Loucy (cell line): Measurements from ENCODE around the gene MUC5AC.

Source experiments
- H2AFZ ChIP-seq: fragments of 200-600 bp; sonication (generic); 2 replicates; pipeline ENCODE4 v1.6.0; 2016; ENCODE audit warnings: antibody characterized with exemption, mild to moderate bottlenecking, low read length, moderate library complexity
- H3F3A ChIP-seq: fragments of 200-600 bp; 2 replicates; pipeline ENCODE4 v1.6.0; 2016; ENCODE audit warnings: antibody characterized with exemption, low read depth, mild to moderate bottlenecking
- H3K27me3 ChIP-seq: fragments of 200-600 bp; sonication (generic); 2 replicates; pipeline ENCODE4 v1.6.1; 2014; ENCODE audit warnings: low read length, mild to moderate bottlenecking; ENCODE audit not compliant: insufficient read depth, poor library complexity, severe bottlenecking
- H3K36me3 ChIP-seq: fragments of 200-600 bp; sonication (generic); 2 replicates; pipeline ENCODE4 v1.6.1; 2016; ENCODE audit warnings: low read length; ENCODE audit not compliant: insufficient read depth
- H3K4me1 ChIP-seq: fragments of 200-600 bp; sonication (generic); 2 replicates; pipeline ENCODE4 v1.5.1; 2014; ENCODE audit warnings: low read length, mild to moderate bottlenecking; ENCODE audit not compliant: insufficient read depth, poor library complexity, severe bottlenecking
- H3K4me2 ChIP-seq: fragments of 200-600 bp; sonication (generic); 2 replicates; pipeline ENCODE4 v1.6.0; 2014; ENCODE audit warnings: antibody characterized with exemption, low read length, low read depth, mild to moderate bottlenecking; ENCODE audit not compliant: poor library complexity, severe bottlenecking
- H3K4me3 ChIP-seq: fragments of 200-600 bp; sonication (generic); 2 replicates; pipeline ENCODE4 v1.5.1; 2014; ENCODE audit warnings: low read length, mild to moderate bottlenecking, mixed read lengths; ENCODE audit not compliant: poor library complexity, severe bottlenecking
- H3K79me2 ChIP-seq: fragments of 200-600 bp; sonication (generic); 2 replicates; pipeline ENCODE4 v1.6.1; 2014; ENCODE audit warnings: low read length; ENCODE audit not compliant: insufficient read depth
- H3K9ac ChIP-seq: fragments of 200-600 bp; sonication (generic); 2 replicates; pipeline ENCODE4 v1.6.0; 2014; ENCODE audit warnings: mild to moderate bottlenecking, low read depth, low read length, moderate library complexity; ENCODE audit not compliant: poor library complexity, severe bottlenecking
- H3K9me2 ChIP-seq: fragments of 200-600 bp; sonication (generic); replicated peaks from 2 replicates; pipeline ENCODE4 v1.6.1; 2016; ENCODE audit warnings: low read depth, low read length, mixed read lengths
- H3K9me3 ChIP-seq: fragments of 200-600 bp; sonication (generic); 2 replicates; pipeline ENCODE4 v1.6.1; 2014; ENCODE audit warnings: mild to moderate bottlenecking, antibody characterized with exemption, low read length, low read depth; ENCODE audit not compliant: insufficient read depth
- H4K20me1 ChIP-seq: fragments of 200-600 bp; sonication (generic); 2 replicates; pipeline ENCODE4 v1.6.0; 2014; ENCODE audit warnings: antibody characterized with exemption, low read length, mild to moderate bottlenecking; ENCODE audit not compliant: insufficient read depth, poor library complexity, severe bottlenecking
- CTCF ChIP-seq: fragments of 200-600 bp; sonication (generic); conservative IDR thresholded peaks from 2 replicates; pipeline ENCODE4 v1.5.1; 2014; ENCODE audit warnings: mild to moderate bottlenecking, antibody characterized with exemption, low read length
- EZH2phosphoT487 ChIP-seq: fragments of 200-600 bp; IDR thresholded peaks from 2 replicates; pipeline ENCODE4 v1.6.1; 2018; ENCODE audit warnings: antibody characterized with exemption, mild to moderate bottlenecking, moderate library complexity, borderline replicate concordance

MUC5AC gene

DNA sequence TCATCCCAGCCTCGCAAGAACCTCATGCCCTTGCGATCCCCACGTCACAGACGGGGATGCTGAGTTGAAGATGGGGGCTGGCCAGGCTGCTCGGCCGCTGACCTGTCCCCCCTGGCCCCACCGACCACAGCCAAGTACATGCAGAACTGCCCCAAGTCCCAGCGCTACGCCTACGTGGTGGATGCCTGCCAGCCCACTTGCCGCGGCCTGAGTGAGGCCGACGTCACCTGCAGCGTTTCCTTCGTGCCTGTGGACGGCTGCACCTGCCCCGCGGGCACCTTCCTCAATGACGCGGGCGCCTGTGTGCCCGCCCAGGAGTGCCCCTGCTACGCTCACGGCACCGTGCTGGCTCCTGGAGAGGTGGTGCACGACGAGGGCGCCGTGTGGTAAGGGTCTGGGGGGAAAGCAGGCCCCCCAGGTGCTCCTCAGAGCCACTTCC lies 75.1 kb downstream of the MUC5AC start:
- Histone ChIP-seq H4K20me1 (no peaks in the 10 kb centered on the region), H3K4me2 (no peak overlapping the region), H2AFZ (no peak overlapping the region), H3K27me3 (no peaks in the 10 kb centered on the region), H3K9ac (no peak overlapping the region), H3K9me2 (no peaks in the 10 kb centered on the region), H3K36me3 (no peaks in the 10 kb centered on the region), H3K4me1 (no peaks in the 10 kb centered on the region), H3F3A (no peaks in the 10 kb centered on the region), H3K9me3 (peaks cover 7% of the 10 kb centered on the region; the same call in 1 of the 2 replicates), H3K79me2 (no peaks in the 10 kb centered on the region), H3K4me3 (no peak overlapping the region)
- TF ChIP-seq EZH2phosphoT487: no peak
- TF ChIP-seq CTCF: no peak

GRCh38 chr11:1233351-1234053 lies 75.7 kb downstream of the MUC5AC start:
- Histone ChIP-seq H3K4me2 (no peak overlapping the region), H3K4me3 (no peak overlapping the region), H2AFZ (no peak overlapping the region), H3K9ac (no peak overlapping the region), H3K36me3 (no peaks in the 10 kb centered on the region), H3K79me2 (no peaks in the 10 kb centered on the region), H3K9me2 (no peaks in the 10 kb centered on the region), H3K9me3 (peaks cover 11% of the 10 kb centered on the region; the same call in 1 of the 2 replicates), H3K27me3 (no peaks in the 10 kb centered on the region), H4K20me1 (no peaks in the 10 kb centered on the region), H3F3A (no peaks in the 10 kb centered on the region), H3K4me1 (no peaks in the 10 kb centered on the region)
- TF ChIP-seq CTCF (no peak), EZH2phosphoT487 (no peak)

- Histone ChIP-seq H3K4me2 (no peak overlapping the region), H4K20me1 (no peaks in the 10 kb centered on the region), H3K79me2 (no peaks in the 10 kb centered on the region), H3K9me2 (no peaks in the 10 kb centered on the region), H2AFZ (no peak overlapping the region), H3K36me3 (no peaks in the 10 kb centered on the region), H3K9me3 (peaks cover 11% of the 10 kb centered on the region; the same call in 1 of the 2 replicates), H3F3A (no peaks in the 10 kb centered on the region), H3K4me3 (no peak overlapping the region), H3K9ac (no peak overlapping the region), H3K27me3 (no peaks in the 10 kb centered on the region), H3K4me1 (no peaks in the 10 kb centered on the region)
- TF ChIP-seq CTCF (no peak), EZH2phosphoT487 (no peak)
These were observed 76.4 kb downstream of the MUC5AC start for GRCh38 chr11:1234054-1234720.
